GM21381 (cell line): Measurements from ENCODE around the gene TMEM239.
"Not testable (repeated sequence)": the region's sequence is repeated elsewhere in the genome, so short reads cannot be mapped to it uniquely, and the experiment has no call there.

Source experiments
- ATAC-seq: cut with Tn5 transposase; IDR thresholded peaks from one replicate; pipeline ENCODE4 v1.9.1; 2021; ENCODE audit warnings: mild to moderate bottlenecking, moderate library complexity; ENCODE audit not compliant: unreplicated experiment

TMEM239 gene

DNA sequence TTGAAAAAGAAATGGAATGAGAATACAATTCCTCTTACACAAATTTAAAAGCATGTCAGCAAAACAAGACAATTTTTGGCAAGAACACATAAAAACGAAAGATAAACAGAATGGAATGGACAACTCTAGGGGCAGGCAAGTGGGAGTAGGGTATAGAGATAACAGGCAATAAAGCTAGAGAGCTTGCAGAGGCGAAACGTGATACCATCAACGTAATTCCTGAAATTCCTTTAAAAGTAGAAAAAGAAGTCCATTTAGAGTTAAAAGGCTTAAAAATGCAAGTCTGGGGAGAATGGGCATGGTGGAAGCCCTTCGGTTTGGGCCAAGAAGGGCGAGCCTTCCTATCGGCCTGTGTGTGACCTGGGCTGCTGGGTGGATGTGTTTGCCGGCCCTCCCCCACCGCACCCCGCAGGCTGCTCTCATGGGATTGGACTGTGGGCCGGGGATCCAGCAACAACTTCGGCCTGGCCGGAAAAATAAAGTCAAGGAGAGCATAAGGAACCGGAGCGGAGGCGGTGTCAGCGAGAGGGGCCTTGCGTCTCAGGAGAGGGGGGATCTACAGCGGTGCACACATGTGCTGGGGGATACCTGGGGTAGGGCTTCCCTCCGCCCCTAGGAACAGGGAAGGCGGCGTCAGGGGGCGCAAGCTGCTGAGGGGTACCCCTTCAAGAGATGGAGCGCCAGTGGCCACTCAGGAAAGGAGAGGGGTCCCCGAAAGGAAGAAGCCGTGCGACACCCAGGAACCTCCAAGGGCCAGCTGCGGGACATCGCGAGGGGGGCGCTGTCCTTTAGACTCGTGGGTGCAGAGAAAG is 4.1 kb downstream of the TMEM239 start:
- ATAC-seq = no peak

DNA sequence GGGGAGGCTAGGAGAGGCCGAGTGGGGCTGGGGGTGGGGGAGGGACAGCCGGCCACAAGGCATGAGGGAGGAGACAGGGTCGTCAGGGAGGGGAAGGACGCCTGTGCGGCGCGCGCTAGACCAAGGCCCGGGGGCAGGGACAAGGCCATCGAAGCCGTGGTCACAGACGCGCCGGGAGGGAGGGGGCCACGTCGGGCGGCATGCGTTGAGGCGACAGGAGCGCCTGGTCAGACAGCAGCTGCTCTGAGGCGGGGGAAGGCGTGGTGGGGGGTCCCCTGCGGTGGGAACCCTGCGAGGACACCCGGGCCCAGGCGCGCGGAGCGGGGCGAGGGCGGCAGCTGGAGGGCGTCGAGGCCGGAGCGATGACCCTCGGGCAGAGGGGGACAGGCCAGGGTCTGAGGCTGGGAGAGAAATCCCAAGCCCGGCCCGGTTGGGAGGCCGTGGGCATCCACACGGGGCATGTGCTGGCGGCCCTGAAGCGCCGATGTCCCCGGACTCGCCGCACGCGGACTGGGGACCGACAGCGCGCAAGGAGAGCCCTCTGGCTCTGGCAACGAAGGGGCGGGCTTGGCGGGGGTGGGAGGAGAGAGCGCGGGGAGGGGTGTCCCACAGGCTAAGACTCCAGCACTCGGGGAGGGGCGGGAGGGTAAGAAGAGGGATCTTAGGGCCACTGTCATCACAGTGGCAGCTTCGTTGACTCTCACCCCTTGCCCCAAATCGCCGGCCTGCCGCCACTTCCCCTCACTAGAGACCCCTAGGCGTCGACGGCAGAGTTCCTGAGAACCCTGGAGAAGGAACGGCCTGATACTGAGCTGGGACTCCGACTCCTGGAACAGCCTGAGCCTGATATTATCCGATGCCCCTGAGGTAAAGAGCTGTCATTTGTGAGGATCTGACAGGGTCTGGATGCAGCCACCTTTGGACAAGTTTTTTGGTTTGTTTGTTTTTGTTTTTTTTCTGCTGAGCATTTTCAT is 5.0 kb downstream of the TMEM239 start:
- ATAC-seq = no peak

DNA sequence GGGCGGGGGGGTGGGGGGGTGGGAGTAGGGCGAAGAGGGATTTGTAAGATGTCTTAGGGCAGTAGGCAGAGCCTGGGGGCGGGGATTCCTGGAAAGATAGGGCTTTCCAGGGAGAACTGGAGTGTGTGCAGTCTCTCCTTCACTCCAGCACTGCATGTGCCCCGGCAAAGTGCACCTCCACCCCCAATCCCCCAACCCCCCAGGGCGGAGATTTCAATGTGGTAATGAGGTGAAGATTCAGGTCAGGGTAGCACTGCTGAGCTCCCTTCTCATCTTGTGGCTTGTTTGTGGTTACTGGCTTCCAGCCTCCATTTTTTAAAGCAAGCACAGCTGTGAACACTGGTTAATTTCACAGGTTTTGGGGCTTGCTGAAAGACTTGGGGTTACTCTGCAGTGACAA is 5.9 kb downstream of the TMEM239 start:
- ATAC-seq = no peak

DNA sequence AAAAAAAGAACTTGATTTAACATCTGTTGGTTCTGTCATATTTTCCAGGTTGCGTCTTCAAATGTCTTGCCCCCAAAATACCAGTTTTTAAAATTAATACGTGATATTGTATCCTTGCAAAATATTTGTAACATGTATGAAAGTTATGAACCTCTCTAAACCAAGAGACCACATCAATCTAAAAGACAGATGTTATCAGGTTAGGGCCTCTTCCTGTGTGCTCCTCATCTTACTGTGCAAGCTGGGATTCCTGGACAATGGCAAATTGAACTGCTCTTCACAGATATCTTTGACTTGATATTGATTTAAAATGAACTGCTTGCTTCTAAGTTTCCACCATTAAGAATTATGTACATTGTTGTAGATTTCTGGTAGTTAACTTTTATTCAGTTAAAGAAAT is 9.6 kb downstream of the TMEM239 start:
- no peak for ATAC-seq

DNA sequence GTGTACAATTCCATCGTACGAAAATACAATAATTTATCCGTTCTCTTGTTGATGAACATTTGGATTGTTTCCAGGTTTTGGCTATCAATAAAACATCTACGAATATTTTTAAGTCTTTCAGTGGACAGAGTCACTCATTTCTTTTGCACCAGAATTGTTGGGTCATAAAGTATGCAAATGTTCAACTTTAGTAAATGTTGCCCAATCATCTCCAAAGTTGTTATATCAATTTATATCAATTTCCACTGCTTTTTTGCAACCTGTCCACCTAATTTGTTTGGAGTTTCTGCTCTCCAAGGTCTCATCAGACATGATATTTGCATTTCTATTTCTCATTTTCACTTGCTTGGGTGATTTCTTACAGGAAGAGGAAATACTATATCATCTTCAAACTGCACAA is 10.5 kb downstream of the TMEM239 start:
- ATAC-seq = no peak

DNA sequence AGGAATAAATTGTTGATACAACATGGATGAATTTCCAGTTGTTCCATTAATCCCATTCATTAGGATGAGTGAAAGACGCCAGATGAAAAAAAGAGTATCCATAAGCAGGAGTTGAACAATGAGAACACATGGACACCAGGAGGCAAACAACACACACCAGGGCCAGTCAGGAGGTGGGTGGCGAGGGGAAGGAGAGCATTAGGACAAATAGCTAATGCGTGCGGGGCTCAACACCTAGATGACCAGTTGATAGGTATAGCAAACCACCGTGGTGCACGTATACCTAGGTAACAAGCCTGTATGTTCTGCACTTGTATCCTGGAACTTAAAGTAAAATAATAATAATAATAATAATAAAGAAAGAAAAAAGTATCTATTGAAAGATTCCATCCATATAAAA is 13.2 kb downstream of the TMEM239 start:
- no peak for ATAC-seq

DNA sequence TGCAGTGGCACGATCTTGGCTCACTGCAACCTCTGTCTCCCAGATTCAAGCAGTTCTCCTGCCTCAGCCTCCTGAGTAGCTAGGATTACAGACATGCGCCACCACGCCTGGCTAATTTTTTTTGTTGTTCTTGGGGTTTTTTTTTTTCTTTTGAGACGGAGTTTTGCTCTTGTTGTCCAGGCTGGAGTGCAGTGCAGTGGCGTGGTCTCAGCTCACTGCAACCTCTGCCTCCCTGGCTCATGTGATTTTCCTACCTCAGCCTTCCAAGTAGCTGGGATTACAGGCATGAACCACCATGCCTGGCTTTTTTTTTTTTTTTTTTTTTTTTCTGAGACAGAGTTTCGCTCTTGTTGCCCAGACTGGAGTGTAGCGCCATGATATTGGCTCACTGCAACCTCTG is 15.0 kb downstream of the TMEM239 start:
- not testable (repeated sequence) for ATAC-seq

DNA sequence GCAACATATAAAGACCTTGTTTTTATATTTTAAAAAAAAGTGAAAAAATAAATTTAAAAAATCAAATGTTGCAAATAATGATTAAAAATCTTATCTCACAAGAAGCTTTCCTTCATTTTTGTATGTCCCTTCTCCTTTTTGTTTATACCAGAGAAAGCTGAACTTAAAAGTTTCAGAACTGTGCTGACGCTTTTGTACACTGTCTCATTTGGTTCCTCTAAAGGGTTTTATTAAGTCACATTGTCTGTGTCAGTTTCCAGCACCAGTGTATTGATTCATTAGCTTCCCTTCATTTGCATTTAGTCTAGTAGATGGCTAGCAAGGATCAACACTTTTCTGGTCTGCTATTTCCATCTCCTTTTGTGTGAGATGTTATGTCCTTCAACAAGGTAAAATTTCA is 17.6 kb downstream of the TMEM239 start:
- no peak for ATAC-seq

DNA sequence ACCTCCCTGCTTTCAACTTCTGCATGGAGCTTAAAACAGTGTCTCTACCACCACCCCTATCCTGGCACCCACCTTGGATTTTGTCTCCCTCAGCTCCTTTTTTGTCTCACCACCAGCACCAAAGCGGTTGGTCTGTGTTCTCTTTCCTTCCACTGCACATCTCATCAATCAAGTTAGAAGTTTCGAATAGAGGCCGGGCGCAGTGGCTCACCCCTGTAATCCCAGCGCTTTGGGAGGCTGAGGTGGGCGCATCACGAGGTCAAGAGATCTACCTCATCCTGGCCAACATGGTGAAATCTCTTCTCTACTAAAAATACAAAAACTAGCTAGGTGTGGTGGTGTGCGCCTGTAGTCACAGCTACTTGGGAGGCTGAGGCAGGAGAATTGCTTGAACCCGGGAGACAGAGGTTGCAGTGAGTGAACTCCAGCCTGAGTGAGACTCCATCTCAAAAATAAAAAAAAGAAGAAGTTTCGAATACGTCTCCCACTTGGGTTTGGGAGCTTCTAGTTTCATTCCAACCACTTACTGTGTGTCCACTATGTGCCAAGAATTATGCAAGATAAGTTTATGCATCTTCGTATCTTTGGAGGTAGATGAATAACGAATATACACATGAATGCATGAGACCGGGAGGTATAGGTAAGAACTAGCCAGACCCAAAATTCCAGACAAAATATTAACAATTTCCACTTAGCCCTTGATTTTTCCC is 18.4 kb downstream of the TMEM239 start:
- no peak for ATAC-seq

DNA sequence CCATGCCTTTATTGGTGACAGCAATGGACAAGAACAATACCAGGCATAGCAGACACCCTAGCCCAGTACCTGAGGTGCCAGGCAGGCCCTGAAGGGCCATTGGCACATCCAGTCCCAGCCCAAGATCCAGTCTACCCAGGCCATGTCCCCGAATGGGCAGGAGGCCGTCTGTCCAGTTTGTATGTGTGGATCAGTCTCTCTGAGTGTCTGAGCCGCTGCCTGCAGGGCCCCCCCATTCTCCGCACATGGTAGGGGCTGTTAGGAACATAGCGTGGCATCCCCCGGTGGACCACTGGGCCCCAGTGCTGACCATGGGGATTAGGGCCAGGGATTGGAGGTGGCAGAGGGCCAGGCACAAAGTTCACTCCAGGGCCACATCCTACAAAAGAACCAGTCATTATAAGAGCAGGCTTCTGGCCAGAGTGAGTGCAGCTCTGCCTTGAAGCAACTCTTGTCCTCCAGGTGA is 19.2 kb downstream of the TMEM239 start:
- ATAC-seq = no peak

DNA sequence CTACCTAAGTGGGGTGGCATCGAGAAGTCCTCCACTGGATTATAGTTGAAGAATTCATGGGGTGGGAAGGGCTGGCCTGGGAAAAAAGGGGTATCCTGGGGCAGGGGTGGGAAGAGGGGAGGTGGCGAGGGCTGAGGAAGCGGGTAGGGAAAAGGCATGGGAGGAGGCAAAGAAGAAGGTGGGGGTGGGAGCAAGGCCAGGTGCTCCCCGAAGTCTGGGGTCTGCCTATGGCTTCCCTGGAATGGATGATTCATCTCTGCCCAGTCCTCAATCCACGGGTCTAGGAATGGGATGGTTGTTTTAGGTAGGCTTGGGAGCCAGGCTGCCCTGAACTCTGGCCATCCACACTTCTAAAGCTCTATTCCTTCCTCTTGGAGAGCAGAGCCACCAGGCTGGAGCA is 19.9 kb downstream of the TMEM239 start:
- ATAC-seq = no peak

DNA sequence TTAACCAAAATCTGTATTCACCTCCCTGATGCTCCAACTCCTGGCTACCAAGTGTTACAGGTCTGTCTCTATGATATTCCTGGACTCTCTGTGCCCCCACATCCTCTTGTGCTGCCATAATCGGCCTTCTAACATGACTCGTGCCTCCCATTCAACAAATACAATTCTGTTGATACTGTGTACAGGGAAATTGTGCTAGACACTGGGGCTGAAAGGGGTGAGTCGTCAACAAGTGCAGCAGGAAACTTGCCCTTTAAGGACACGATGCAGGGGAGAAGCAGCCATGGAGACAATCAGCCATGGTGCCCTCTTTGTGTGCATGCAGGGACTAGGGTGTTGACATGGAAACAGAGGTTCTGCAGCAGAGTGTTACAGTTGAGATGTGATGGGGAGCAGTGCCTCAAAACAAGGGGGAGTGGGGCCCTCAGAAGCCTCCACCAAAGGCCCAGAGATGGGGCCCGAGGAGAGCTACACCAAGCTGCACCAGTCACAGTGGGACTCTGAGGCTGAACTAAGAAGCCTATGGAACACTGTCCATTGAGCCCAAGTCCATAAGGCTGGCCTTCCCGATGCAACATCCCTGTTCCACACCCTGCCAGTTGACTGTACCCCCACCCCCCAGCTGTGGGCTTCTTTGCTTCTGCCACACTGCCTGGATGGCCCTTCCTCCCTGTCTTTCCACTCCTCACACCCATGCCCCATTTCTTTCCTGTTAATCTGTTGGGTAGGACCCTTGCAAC is 21.2 kb downstream of the TMEM239 start:
- no peak for ATAC-seq

DNA sequence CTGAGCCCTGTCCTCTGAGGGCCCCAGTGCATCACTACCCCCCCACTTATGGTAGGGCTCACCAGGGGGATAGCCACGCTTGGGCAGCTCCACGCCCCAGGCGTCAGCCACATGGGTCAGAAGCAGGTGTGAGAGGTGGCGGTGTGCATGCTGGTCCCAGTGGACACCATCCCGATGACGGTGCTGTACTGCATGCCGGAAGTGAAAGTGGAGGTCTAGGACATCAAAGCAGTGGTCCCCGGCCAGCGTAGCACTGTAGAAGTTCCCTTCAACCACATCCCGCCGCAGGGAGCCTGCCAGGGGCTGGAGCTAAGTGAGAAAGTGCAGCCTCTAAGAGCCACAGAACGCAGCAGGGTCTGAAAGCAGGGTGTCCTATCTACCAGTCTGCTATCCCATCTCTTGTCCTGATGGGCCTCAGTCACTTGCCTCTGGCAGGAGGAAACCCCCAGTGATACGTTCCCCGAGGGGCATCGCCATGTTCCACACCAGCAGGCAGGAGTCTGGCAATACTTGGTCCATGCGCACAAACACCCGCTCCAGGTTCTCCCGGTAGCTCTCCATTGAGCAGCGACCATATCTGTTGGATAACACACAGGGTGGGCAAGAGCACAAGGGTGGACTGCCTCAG is 22.1 kb downstream of the TMEM239 start:
- no peak for ATAC-seq

DNA sequence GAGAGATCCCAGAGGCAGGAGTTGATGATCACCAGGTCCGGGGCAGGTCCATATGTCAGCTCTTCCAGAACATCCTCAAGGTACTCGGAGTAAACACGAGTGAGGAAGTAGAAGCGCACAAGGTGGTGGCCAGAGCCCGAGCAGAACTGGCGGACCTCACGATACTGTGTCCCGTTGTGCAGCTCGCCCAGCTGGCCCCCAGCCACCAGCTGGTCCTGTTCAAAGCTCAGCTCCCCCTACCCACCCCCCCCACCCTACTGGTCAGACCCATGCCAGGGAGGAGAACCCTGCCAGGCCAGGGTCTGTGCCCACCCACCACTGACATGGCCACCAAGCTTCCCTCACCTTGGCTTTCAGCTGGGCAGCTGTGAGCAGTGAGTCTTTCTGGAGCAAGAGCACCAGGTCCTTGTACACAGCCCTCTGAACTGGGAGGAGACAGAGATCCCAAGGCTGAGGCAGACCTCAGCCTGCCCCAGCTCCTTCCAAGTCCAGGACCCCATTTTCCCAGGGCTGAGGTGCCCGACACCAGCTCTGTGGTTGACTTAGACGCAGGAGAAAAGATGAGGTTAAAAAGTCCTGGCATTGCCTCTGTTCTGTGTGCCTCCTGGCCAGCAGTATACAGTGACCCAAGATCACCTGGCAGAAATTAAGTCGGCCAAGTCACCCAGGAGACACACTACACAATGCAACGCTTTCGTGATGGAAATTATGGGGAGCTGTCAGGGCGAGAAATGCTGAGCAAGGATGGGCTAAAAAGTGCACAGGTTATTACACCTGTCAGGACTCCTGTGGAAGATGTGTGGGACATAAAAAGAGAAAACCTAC is 22.9 kb downstream of the TMEM239 start:
- no peak for ATAC-seq

DNA sequence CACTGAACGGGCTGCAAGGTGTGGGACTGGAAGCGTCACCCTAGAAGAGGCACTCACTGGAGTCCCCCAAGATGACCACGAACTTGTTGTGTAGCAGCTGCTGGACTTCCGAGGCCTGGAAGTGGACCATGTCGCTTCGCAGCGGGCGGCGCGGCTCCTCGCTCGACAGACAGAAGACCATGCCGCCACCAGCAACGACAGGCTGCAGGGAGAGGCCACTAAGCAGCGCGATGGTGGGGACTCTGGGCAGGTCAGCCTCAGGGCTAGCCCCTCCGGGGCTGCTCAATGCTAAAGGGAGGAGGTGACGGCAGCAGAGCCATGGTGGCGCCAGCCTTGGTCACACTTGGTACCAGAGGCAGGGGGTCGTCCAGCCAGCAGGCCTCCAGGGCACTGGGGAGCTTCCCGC is 23.6 kb downstream of the TMEM239 start:
- ATAC-seq = no peak

DNA sequence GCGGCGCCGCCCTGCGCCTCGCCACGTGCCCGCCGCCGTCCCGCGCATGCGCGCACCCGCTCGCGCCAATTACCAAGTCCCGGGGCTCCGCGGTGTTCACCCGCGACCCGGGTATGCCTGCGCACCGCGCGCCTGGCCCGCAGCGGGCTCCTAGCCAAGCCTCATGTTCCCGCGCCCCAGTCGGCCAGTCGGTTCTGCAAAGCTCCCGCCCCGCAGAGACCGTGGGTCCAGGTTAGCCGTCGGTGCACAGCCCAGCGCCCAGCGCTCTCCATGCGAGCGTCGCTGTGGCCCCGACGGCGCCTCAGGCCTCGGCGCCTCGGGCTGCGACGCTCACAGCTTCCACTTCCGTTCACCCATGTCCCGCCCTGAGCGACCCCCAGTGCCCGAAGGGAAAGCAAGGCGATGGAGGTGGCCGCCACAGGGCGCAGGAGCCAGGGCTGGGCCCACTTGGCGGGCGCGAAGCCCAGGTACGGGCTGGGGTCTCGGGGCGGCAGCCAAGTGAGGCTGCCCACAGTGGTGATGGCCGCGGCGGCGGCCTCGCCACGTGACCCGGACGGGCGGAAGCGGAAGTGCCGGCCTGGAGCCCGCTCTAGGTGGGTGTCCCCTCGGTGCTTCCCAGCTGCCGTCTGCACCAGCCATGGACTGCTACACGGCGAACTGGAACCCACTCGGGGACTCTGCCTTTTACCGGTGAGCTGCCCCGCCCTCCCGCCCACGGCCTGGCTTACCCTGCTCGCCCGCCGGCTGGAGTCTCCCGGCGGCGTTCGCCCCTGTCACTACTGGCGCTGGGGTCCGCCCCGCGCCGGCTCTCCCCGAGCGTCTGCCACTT is 24.2 kb downstream of the TMEM239 start, which contains the start of the genes PCED1A and VPS16:
Gene PCED1A, minus strand, starts transcription at position 518 of the 829 bp plus-strand sequence. CDS start 743 bp downstream, outside the sequence.
Gene VPS16, plus strand, starts transcription at position 608 of the 829 bp plus-strand sequence. Its CDS starts 30 bp downstream, at position 638.
- ATAC-seq = peak; percentile 98

DNA sequence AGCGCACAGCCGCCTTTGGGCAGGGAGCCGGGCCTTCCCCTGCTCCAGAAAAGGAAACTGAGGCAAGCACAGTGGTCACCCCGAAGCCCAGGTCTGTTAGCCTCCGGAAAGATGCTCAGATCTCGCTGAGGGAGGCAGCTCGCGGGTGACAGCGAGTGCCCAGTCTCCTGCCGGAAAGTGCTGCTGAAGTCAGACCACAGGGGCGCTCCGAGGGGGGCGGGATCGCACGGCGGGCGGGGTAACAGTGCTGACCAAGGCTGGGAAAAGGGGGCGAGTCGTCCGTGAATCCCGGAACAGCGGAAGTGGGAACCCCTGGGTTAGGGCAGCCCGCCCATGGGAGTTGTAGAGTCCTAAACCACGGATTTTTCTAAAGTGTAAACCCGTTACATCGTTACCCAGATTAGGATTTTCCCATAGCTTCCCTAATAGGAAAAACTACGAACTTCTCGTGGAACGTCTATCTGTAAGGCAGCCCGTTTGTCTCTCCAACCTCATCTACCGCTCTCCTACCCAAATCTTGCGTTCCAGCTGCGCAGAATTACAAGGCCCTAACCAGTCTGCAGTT is 24.9 kb downstream of the TMEM239 start:
- ATAC-seq = peak; percentile 35

DNA sequence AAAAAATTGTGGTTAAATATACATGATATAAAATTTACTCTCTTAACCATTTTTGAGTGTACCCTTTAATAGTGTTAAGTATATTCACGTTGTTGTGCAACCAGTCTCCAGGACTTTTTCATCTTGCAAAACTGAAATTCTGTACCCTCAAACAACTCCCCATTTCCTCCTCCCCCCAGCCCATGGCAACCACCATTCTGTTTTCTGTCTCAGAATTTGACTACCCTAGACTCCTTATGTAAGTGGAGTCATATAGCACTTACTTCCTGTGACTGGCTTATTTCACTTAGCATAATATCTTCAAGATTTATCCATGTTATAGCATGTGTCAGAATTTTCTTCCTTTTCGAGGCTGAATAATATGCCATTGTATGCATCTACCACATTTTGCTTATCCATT is 29.4 kb downstream of the TMEM239 start:
- no peak for ATAC-seq
